K562 (cell line): ENCODE data around the gene C9orf50. TPM values are rescaled to one million over a fixed set of nuclear protein-coding genes. Genes with fewer than 3 reads are reported as not detected.

Experiments
- ATAC-seq: fragments of 200-7000 bp; cut with Tn5 transposase; 3 replicates; pipeline ENCODE4 v1.9.1; 2020; ENCODE audit warnings: moderate library complexity
- BruUV-seq: library from RNA; stranded (reverse); fragments of 400-500 nt; replicated peaks from 2 replicates; lab custom pipeline; 2021; lab: Mats Ljungman, UMichigan
- CTCF ChIA-PET: fragments of 300-600 bp; formaldehyde crosslinking; extraction: SDS; loops from one replicate; lab custom pipeline; 2021; ENCODE audit warnings: low intra/inter-chr PET ratio; lab: Yijun Ruan, JAX
- POLR2A ChIA-PET: fragments of 300-600, 350-650 bp; sonication (Branson Sonifier 250); formaldehyde crosslinking; extraction: SDS; loops from one replicate; lab custom pipeline; 2021; ENCODE audit warnings: antibody characterized with exemption, inconsistent platforms; lab: Yijun Ruan, JAX
- DNase-seq, 4 experiments: peaks; one replicate each; pipeline versions ENCODE4 v3.0.0 to v3.0.0-alpha.2; 2011 to 2018; ENCODE audit warnings: low spot score in 3 of 4, mixed read lengths in 3 of 4; ENCODE audit errors: extremely low read depth in 1 of 4
- FAIRE-seq: peaks from 2 replicates; lab custom pipeline; 2011; peaks lifted over from hg19 to GRCh38; lab: Jason Lieb, UNC
- H2AFZ ChIP-seq: 2 replicates; pipeline ENCODE4 v1.6.0; 2011; ENCODE audit warnings: low read depth, low read length, control low read depth, inconsistent platforms
- H3K27ac ChIP-seq: fragments of 200-600 bp; 3 replicates; pipeline ENCODE4 v1.8.0; 2011; ENCODE audit warnings: low read depth, mild to moderate bottlenecking, control low read depth, inconsistent platforms, low read length, moderate library complexity, mixed read lengths; ENCODE audit errors: extremely low read depth
- H3K27me3 ChIP-seq, 2 experiments: fragments of 300-600 bp in 1 of 2; 2 replicates in 1 of 2; 3 replicates in 1 of 2; pipeline versions ENCODE4 v1.6.0 to v1.8.0; 2011; ENCODE audit warnings: inconsistent platforms in 2 of 2, low read length in 2 of 2, mild to moderate bottlenecking in 1 of 2, mixed read lengths in 1 of 2, moderate library complexity in 1 of 2; ENCODE audit not compliant: control insufficient read depth in 2 of 2, insufficient read depth in 2 of 2
- H3K36me3 ChIP-seq: fragments of 300-600 bp; 3 replicates; pipeline ENCODE4 v1.8.0; 2011; ENCODE audit warnings: mild to moderate bottlenecking, low read length, inconsistent platforms; ENCODE audit not compliant: control insufficient read depth, insufficient read depth
- H3K4me1 ChIP-seq, 2 experiments: fragments of 200-600 bp in 1 of 2; replicated peaks in 1 of 2; 2 replicates in 1 of 2; 3 replicates in 1 of 2; pipeline versions ENCODE4 v1.5.1 to v1.8.0; 2011; ENCODE audit warnings: inconsistent platforms in 2 of 2, low read length in 2 of 2, mild to moderate bottlenecking in 1 of 2, mixed read lengths in 1 of 2, moderate library complexity in 1 of 2; ENCODE audit not compliant: control insufficient read depth in 2 of 2, insufficient read depth in 2 of 2
- H3K4me2 ChIP-seq: 2 replicates; pipeline ENCODE4 v1.6.1; 2011; ENCODE audit warnings: low read length, control low read depth, inconsistent platforms, mixed read lengths; ENCODE audit not compliant: insufficient read depth
- H3K4me3 ChIP-seq: fragments of 200-600 bp; sonication (generic), shearing (Covaris generic); 2 replicates; pipeline ENCODE4 v1.5.1; 2016; ENCODE audit warnings: control low read depth, inconsistent platforms
- H3K79me2 ChIP-seq: fragments of 200-600 bp; 3 replicates; pipeline ENCODE4 v1.8.0; 2011; ENCODE audit warnings: low read length, inconsistent platforms; ENCODE audit not compliant: control insufficient read depth, insufficient read depth
- H3K9ac ChIP-seq, 2 experiments: 2 replicates each; pipeline versions ENCODE4 v1.6.0 to v1.6.1; 2011; ENCODE audit warnings: low read depth in 2 of 2, low read length in 2 of 2, control low read depth in 1 of 2, inconsistent platforms in 1 of 2, mild to moderate bottlenecking in 1 of 2, mixed read lengths in 1 of 2; ENCODE audit not compliant: insufficient read depth in 1 of 2
- H3K9me1 ChIP-seq: one replicate; pipeline ENCODE4 v1.6.0; 2011; ENCODE audit warnings: inconsistent platforms, mild to moderate bottlenecking, low read length, moderate library complexity; ENCODE audit not compliant: control insufficient read depth, insufficient read depth
- H3K9me3 ChIP-seq: replicated peaks from 2 replicates; pipeline ENCODE4 v1.5.1; 2011; ENCODE audit warnings: low read depth, low read length, inconsistent platforms; ENCODE audit not compliant: control insufficient read depth, insufficient read depth
- H4K20me1 ChIP-seq: replicated peaks from 2 replicates; pipeline ENCODE4 v1.6.1; 2011; ENCODE audit warnings: low read length, inconsistent platforms, mixed read lengths; ENCODE audit not compliant: control insufficient read depth, insufficient read depth
- CCAR2 ChIP-seq: fragments of 200-400 bp; formaldehyde crosslinking; IDR thresholded peaks from 2 replicates; pipeline ENCODE4 v1.6.1; 2017; ENCODE audit warnings: mild to moderate bottlenecking, low read depth, low read length
- MAFF ChIP-seq: IDR thresholded peaks from 2 replicates; pipeline ENCODE4 v1.6.1; 2012; ENCODE audit warnings: low read length, improper control_type of control experiment
- SIN3A ChIP-seq, 2 experiments: fragments of 150-350 bp in 1 of 2; IDR thresholded peaks; 2 replicates each; pipeline ENCODE4 v1.6.1; 2011 to 2016; ENCODE audit warnings: borderline replicate concordance in 2 of 2, low read depth in 2 of 2, low read length in 2 of 2, mild to moderate bottlenecking in 2 of 2, moderate library complexity in 2 of 2; ENCODE audit not compliant: control insufficient read depth in 1 of 2
- SPI1 ChIP-seq: IDR thresholded peaks from 2 replicates; pipeline ENCODE4 v1.6.1; 2011; ENCODE audit warnings: low read depth, low read length, control low read depth, borderline replicate concordance
- ZNF175 ChIP-seq: fragments of 200-800 bp; sonication (Bioruptor generic); IDR thresholded peaks from 2 replicates; pipeline ENCODE4 v1.6.1; 2016; ENCODE audit warnings: low read depth, mild to moderate bottlenecking, missing genetic modification characterization, missing compliant biosample characterization
- WGBS: fragments of 100-300 bp; shearing (Covaris generic); methylation state at CpG from one replicate; pipeline ENCODE4 v1.1.6; 2016; ENCODE audit warnings: low coverage, mixed read lengths; ENCODE audit not compliant: insufficient coverage; ENCODE audit errors: missing lambda C conversion rate; 5-methylcytosine and 5-hydroxymethylcytosine counted together
- in situ Hi-C: fragments of 300-500 bp; cut with MboI; formaldehyde crosslinking; loops from 4 replicates; pipeline ENCODE4 v1.15.0; 2018; ENCODE audit warnings: inconsistent platforms, mixed read lengths
- intact Hi-C: fragments of 100-400 bp; cut with micrococcal nuclease; formaldehyde crosslinking; loops from 2 replicates; pipeline ENCODE4 v1.14.2; 2022
- polyA plus RNA-seq, 8 experiments: library from polyadenylated mRNA; depleted of rRNA in 4 of 8; stranded (reverse) in 5 of 8; unstranded in 3 of 8; fragments of >200 nt; fragmentation: Nextera tagmentation in 2 of 8; fragmentation: Illumina TruSeq in 1 of 8; extraction: Ambion mirVana in 2 of 8; extraction: Trizol in 1 of 8; gene quantifications; 2 replicates each; pipeline versions ENCODE4 v1.2.1 to v1.2.3, GENCODE V29; 2011 to 2014; ENCODE audit warnings: inconsistent platforms in 1 of 8, missing spikeins in 1 of 8
- total RNA-seq, 7 experiments: library from RNA; depleted of rRNA in 6 of 7; stranded (reverse); fragments of >200 nt in 6 of 7; fragmentation: Illumina TruSeq in 2 of 7; extraction: Trizol in 2 of 7; gene quantifications; 2 replicates each; pipeline versions ENCODE4 v1.2.1 to v1.2.3, GENCODE V29; 2011 to 2021; ENCODE audit warnings: low replicate concordance in 1 of 7
- TF ChIP-seq, protein P1 (sequence below): IDR thresholded peaks from 2 replicates; pipeline ENCODE4 v1.6.1; 2016; ENCODE audit warnings: missing genetic modification characterization, missing compliant biosample characterization

The C9orf50 gene
- total and polyA plus RNA-seq, 9 of the 15 experiments (the other 6 are each of a cell fraction or from before 2014, with no cell fraction given): not detected

DNA sequence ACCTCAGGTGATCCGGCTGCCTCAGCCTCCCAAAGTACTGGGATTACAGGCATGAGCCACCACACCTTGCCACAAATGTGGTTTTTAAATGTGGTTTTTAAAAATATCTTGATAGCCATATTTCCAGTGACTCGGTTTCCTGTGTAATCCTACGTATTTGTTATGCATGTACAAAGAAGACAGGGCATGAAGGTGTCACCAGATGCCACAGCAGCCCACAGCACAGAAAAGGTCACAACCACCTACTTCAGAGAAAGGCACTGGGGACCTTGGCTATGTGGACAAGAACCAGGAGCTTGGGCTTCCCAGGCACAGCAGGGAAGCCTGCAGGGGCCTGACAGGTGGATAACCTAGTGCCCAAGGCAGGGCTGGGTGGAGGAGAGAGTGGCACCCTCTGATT lies 38.0 kb downstream of the C9orf50 start:
- no peaks in the 10 kb centered on the region for H3K9me3 ChIP-seq
- H4K20me1 ChIP-seq: no peaks in the 10 kb centered on the region
- H3K36me3 ChIP-seq: no peaks in the 10 kb centered on the region
- POLR2A ChIA-PET: interaction anchor here (0.5 to 2.8 kb wide), 2 partner anchors 12 to 61 kb away, joined by 5 to 13 read pairs; no protein-coding TSS in a partner anchor
- TF ChIP-seq SIN3A (IDR thresholded peaks at IDR 0.05; ENCODE audit: borderline replicate concordance in 2 of 2, control insufficient read depth in 1 of 2, low read depth in 2 of 2, low read length in 2 of 2) (no peak), ZNF175 (CRISPR knock-in tag) (no peak), CCAR2 (no peak), SPI1 (no peak), MAFF (no peak)
- TF ChIP-seq, protein P1, sequence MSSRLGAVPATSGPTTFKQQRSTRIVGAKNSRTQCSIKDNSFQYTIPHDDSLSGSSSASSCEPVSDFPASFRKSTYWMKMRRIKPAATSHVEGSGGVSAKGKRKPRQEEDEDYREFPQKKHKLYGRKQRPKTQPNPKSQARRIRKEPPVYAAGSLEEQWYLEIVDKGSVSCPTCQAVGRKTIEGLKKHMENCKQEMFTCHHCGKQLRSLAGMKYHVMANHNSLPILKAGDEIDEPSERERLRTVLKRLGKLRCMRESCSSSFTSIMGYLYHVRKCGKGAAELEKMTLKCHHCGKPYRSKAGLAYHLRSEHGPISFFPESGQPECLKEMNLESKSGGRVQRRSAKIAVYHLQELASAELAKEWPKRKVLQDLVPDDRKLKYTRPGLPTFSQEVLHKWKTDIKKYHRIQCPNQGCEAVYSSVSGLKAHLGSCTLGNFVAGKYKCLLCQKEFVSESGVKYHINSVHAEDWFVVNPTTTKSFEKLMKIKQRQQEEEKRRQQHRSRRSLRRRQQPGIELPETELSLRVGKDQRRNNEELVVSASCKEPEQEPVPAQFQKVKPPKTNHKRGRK (tag): no peak
- CTCF ChIA-PET: no interaction called here
- H3K4me1 ChIP-seq: peaks cover 24 to 29% of the 10 kb centered on the region in 2 experiments
- WGBS: 8% methylated on average over 2 of the region's 3 CpGs
- H3K4me2 ChIP-seq: no peak overlapping the region
- H3K9ac ChIP-seq: no peak overlapping the region; a peak in 1 of 4 replicates
- DNase-seq (no peak), ATAC-seq (no peak), FAIRE-seq (no peak)
- intact Hi-C loops (no loop called here), in situ Hi-C loops (no loop called here)
- no peak overlapping the region for H3K4me3 ChIP-seq
- H3K27me3 ChIP-seq: no peaks in the 10 kb centered on the region
- no peak overlapping the region for H3K27ac ChIP-seq
- no peaks in the 10 kb centered on the region for H3K79me2 ChIP-seq
- no TSS peak for BruUV-seq
- H2AFZ ChIP-seq: no peak overlapping the region
- no peaks in the 10 kb centered on the region for H3K9me1 ChIP-seq
